Cardiac septum (tissue), 1 donor: Measurements from ENCODE around the gene THRA. TPM values are rescaled to one million over a fixed set of nuclear protein-coding genes. Genes with fewer than 3 reads are reported as not detected.
A peak's percentile ranks its signal among the peaks of the same experiment; 100 is the strongest.

Experiments used
- DNase-seq: peaks from one replicate; pipeline ENCODE4 v3.0.0-alpha.2; 2020; ENCODE audit warnings: low spot score
- intact Hi-C: fragments of 100-400 bp; cut with DNase I; formaldehyde crosslinking; loops from one replicate; pipeline ENCODE4 v1.14.0; 2022
- total RNA-seq: library from RNA; stranded (reverse); fragmentation: NEBNext Ultra II Directional; extraction: Animal tissue kit (Norgen Biotek cat#: 25700); gene quantifications from one replicate; pipeline ENCODE4 v1.2.1, GENCODE V29; 2021
- donor health status: DM: no; HTN: no; CAD: no.

The THRA gene
- total RNA-seq, 1 donor from 2014 or later: 66.8 TPM

DNA sequence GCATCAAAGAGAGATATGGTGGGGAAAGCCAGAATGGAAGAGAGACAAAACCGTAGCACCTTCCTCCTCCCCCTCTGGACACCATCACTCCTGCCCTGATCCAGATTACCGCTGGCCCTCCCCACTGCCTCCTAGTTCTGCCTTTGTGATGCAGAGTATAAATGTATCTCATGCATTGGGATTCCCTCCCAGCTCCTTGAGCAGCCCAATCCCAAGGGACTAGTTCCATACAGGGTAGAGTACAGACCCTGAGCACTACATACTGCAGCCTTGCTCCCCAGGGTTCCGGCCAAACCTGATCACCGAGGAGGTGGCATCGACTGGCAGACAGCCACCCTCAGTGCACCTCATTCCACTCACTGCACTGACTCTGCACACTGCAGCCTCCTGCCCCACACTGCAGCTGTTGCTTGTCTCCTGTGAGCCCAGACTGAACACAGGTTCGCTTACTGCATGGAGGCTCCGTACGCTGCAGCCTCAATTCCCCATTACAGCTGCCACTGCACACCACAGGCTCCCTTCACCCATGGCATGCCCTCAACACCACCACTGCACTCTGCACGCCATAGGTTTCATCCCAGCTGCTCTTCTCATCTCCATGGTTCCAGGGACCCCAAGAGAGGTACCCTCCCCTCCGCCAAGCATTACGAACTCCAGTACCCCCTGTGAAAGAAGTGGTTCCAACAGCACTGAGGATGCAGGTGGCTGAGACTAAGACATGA lies 1.7 kb upstream of the THRA start:
- DNase-seq: no peak
- intact Hi-C loops: no loop called here

DNA sequence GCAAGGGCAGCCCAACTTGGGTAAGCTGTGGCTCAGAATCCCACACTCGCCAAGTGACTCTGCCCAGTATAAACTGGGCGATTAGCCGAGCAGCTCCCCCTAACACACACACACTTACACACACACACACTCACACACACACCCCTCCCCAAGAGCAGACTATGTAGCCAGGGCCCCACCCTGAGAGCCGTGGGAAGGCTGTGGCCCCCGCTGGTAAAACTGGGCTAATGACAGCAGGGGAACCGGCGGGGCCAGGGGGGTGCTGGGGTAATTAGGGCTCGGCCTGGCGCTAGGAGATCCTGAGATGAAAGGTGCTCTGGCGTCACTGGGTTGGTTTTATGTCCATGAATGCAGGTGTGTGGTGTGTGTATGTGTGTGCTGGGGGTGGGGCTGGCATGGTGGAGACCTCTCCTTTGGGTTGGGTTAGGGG lies 1.1 kb upstream of the THRA start:
- intact Hi-C loops: no loop called here
- no peak for DNase-seq

DNA sequence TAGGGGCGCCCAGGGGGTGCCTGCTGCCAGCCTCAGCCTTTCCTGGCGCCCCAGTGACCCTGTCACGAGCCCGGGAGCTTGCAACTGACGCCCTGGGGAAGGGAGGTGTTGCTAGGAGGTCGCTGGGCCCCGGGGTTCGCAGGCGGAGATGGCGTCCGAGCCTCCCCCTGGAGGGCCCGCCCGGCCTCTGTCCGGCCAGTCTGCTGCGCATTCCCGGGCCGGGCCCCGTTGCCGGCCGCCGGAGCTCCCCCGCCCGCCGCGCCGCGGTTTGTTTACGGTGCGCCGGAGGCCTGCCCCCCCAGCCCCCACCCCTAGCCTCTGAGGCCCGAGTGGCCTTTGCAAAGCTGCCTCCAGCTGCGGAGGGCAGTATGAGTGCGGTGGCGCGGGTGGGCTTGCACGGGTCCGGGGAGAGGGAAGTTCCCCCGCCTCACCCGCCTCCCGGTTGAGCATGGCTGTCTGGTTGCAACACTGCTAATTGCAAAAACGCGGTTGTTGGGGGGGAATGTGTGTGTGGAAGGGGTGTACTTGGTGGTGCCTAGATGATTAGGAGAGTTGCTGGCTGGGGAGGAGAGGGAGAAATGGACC lies 514 bp downstream of the THRA start:
- no peak for DNase-seq
- intact Hi-C loops: loop anchor here (1.0 kb wide), 1 partner anchor 12 kb away; no protein-coding TSS in a partner anchor

GRCh38 chr17:40063901-40064531 lies 1.3 kb downstream of the THRA start:
- no peak for DNase-seq
- intact Hi-C loops: loop anchor here (1.0 kb wide), 1 partner anchor 11 kb away; no protein-coding TSS in a partner anchor

DNA sequence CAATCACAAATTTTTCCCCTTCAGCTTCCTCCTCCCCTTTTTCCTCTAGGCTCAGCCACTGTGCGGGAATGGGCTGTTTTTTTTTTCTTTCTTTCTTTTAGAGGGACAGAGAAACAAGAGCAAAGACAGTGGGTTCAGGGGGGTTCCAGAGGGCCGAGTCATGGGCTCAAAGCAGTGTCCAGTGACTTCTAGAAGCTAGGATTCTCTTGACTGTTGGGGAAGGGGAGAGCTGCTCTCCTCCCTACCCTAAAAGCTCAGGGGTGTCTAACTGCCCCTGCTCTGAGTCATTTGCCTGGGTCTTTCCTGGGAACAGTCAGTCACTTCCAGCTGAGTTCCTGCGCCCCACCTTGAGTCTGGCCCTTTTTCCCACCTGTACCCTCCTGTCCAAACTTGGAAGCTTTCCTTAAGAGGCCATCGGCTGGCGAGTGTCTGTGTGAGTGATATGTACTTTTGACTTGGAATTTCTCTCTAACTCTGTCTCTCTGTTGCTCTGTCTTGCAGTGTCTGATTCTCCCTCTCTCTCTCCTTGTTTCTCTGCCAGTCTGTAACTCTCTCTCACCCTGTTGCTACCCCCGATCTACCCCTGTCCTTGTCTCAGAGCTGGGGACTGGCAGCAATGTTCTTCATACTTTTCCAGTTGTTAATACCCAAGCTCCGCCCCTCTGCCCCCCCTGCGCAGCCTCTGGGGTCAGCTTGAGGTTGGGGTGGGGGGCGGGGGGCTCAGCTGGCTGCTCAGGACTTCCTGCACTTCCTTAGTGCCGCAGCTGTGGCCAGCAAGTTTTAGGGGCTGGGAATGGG lies 2.4 kb downstream of the THRA start:
- intact Hi-C loops: no loop called here
- DNase-seq: no peak

DNA sequence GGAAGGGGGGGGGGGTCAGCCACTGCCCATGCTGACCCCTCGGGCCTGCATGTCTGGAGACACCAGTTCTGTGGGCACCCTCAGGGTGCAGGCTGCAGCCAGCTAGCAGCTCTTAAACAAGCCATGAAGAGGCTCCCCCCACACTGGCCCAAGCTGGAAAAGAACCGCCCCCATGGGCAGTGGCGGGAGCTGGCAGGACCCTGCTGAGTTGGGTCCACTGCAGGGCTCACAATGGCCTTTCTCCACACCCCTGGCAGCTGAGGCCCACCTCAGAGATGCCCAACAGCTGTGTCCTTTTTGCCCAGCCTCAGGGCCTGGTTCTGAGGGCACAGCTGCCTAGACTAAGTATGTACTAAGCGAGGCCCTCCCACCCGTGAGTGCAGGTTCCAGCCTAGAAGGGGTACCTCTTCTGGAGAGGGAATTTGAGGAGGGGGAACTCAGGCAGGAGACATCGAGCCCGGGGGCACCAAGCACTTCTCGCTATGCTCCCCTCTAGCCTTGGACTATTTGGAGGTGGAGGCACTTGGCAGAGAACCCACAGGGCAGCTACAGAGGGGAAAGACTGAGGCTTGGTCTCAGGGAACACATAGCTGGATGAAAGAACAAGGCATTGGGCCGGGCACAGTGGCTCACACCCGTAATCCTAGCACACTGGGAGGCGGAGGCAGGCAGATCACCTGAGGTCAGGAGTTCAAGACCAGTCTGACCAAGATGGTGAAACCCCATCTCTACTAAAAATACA lies 3.2 kb downstream of the THRA start:
- no peak for DNase-seq
- intact Hi-C loops: no loop called here

DNA sequence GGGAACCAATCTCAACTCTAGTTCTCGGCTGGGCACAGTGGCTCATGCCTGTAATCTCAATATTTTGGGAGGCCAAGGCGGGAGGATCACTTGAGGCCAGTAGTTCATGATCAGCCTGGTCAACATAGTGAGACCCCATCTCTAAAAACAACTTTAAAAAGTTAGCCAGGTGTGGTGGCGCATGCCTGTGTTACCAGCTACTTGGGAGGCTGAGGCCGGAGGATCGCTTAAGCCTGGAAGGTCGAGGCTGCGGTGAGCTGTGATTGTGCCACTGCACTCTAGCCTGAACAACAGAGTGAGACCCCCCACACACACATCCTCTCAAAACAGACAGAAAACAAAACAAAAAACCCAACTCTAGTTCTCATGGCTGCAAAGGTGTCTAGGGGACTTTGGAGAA lies 4.9 kb downstream of the THRA start:
- intact Hi-C loops: loop anchor here (2.0 kb wide), 1 partner anchor 43 kb away; no protein-coding TSS in a partner anchor
- DNase-seq: no peak

DNA sequence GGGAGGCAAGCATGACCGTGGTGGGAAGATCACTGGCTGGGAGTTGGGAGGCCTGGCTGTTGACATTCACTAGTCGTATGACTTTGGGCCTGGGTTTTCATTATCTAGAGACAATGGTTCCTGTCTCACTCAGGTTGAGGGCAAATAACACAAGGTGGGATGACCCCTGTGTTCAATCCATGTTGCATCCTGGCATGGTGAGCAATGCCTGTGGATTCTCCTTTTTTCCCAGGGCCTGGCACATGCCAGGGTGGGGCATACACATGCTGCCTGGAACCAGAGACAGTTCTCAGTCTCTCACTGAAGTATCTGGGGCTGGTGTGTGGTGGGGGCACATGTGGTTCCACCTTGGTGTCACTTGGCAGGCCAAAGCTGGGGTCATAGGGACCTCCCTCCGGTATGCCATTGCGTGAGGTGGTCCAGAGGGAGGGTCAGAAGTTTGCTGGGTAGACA lies 5.4 kb downstream of the THRA start:
- intact Hi-C loops: loop anchor here (2.0 kb wide), 1 partner anchor 43 kb away; no protein-coding TSS in a partner anchor
- no peak for DNase-seq

DNA sequence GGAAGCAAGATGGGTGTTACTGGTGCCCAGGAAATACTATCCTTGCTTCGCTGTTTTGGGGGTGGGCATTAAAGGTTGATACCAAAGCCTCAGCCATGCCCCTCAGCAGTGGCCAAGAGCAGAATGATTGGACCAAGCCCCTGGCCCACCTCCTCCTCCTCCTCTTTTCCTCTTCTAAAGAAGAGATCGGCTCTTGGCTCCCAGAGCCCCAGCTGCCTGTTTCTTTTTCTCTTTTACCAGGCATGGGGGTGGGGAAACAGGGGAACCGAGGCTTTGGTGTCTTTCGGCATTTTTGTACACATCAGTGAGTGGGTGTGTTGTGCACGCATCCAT lies 5.8 kb downstream of the THRA start:
- intact Hi-C loops: loop anchor here (2.0 kb wide), 1 partner anchor 42 kb away; no protein-coding TSS in a partner anchor

DNA sequence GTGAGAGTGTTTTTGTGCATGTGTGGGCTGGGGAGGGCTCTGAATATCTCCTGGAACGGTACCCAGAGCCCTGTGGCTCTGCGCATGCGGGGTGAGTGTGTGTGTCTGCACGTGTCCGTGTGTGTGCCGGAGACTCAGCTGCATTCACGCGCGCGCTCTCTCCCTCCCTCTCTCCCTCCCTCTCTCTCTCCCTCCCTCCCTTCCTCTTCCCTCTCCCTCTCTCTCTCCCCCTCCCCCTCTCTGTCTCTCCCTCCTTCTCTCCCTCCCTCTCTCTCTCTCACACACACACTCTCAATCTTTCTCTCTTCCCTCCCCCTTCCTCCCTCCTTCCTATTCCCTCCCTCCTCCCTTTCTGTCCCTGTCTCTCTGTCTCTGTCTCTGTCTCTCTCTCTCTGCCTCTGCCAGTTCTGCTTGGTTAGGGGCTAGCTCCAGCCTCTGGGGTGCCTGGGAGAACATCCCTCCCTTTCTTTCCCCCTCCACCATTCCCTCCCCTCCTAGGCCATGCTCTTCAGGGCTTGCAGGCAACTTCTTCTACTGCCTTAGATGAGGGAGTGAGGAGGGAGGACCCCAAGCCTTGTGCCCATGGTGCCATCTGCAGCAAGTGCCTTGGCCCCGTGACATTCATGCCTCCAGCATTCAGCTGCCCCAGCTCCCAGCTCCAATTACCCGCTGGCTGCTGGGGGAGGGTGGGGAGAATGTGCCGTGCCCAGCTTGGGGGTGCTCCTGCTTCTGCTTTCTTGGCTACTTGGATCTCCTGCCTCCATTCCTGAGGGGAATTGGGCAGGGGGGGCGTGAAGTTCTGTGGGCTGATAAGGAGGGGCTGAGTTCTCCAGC lies 6.4 kb downstream of the THRA start:
- intact Hi-C loops: loop anchor here (2.0 kb wide), 1 partner anchor 42 kb away; no protein-coding TSS in a partner anchor
- DNase-seq: peak; percentile 95

More for the DNA sequence above, 5.8 kb downstream of the THRA start:
- no peak for DNase-seq

- DNase-seq: no peak
- intact Hi-C loops: loop anchor here (2.0 kb wide), 1 partner anchor 41 kb away; no protein-coding TSS in a partner anchor
These were observed 7.3 kb downstream of the THRA start for GRCh38 chr17:40069751-40070708.

- intact Hi-C loops: loop anchor here (1.0 kb wide), 1 partner anchor 28 kb away; no protein-coding TSS in a partner anchor
- no peak for DNase-seq
These were observed 8.0 kb downstream of the THRA start for GRCh38 chr17:40070709-40071312.

GRCh38 chr17:40071313-40072039 lies 8.7 kb downstream of the THRA start:
- intact Hi-C loops: loop anchor here (1.0 kb wide), 1 partner anchor 28 kb away; no protein-coding TSS in a partner anchor
- no peak for DNase-seq

DNA sequence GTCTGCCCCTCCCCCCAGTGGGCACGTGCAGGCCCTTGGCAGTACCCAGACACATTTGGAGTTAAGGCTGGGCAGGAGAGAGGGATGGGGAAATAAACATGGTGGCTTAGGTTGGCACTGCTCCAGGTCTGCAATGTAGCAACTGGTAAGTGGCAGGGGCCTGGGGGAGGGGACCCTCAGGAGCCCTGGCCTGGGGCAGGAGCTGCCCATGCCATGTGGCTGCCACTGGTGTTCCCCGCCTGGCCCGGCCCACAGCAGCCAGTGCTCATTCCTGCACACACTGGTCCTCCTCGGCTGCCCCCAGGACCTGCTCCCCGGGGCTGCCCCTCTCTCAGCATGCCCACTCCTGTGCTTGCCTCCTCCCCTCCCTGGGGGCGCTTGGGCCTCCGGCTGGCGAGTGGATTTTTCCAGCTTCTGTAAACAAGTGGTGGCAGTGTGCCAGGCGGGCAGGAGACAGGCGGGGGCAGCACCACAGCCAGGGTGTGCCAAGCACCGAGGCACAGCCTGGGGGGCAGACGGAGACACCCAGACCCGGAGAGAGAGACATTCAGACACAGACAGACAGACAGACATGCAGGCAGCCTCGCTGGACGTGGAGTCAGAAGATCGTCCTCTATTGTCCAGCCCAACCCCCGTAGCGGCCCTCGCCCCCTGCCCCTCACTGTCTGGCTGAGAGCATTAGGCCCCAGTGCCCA lies 9.4 kb downstream of the THRA start:
- intact Hi-C loops: no loop called here

GRCh38 chr17:40072735-40073346 lies 10.1 kb downstream of the THRA start:
- DNase-seq: no peak
- intact Hi-C loops: no loop called here

More for the DNA sequence above, 9.4 kb downstream of the THRA start:
- no peak for DNase-seq
